Measurements from ENCODE around the gene TMEM187.

TMEM187 gene

DNA sequence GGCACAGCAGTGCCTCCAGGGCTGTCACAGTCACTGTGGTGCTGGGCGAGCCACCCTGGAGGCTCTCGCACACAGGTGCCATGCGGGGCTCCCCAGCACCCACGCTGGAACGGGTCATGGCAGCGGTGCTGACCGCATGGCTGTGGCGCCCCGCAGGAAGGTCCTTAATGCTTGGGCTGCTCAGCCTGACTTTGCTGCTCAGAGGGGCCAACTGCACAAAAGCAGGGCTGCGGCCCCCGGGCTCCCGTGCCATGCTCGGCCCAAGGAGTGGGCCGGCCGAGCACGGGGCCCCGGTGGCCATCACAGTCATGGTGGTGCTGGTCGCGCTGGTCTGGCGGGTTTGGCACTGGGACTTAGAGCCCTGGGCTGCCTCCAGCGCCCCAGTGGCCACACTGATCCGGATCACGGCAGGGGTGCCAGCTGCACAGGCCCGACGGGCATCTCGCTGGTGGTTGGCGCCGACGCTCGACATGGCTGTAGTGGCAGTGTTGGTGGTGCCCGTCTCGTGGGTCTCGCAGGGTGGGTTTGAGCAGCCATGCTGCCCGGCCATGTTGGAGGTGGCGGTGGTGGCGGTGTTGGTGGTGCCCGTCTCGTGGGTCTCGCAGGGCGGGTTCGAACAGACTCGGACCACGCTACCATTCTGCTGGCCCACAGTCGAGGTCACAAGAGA lies 17.9 kb upstream of the TMEM187 start:
- no peak for DNase-seq (ENCODE audit: low read depth)

GRCh38 chrX:153955228-153955732 lies 17.3 kb upstream of the TMEM187 start:
- no peak for DNase-seq (ENCODE audit: low read depth)

DNA sequence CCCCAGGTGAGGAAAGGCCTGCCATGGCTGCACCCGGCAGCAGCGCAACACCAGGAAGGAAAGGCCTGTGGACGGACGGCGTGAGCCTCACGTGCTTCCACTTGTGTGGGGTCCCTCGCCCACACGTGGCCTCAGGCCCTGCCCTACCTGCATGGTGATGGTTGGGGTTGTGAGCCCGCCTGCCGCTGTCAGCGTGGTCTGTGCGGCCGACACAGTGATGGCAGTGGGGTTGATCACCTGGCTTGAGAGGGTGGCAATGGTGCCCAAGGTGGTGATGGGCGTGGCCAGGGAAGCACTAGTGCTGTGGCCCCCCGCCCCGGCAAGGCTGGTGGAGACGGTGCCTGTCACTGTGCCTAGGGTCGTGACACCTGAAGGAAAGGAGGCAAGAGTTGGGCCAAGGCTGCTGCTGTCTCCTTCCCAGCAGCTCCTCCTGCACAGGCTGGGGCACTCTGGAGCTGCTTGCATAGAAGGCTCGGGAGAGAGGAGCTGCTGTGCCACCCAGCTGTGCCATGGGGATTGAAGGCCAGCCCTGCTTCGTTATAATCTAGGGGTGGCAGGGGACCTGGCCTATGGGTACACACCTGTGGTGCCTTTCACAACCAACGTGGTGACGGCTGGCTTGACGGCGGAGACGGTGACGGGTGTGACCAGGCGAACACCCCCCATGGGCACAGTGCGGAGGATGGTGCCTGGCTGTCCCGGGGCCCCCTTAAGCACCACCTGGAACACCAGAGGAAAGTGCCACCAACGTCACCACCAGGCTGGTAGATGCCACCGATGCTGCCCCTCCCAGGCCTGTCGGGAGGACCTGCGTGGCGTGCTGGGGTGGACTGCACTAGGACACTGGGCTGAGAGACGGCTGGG lies 16.3 kb upstream of the TMEM187 start:
- no peak for DNase-seq (ENCODE audit: low read depth)

DNA sequence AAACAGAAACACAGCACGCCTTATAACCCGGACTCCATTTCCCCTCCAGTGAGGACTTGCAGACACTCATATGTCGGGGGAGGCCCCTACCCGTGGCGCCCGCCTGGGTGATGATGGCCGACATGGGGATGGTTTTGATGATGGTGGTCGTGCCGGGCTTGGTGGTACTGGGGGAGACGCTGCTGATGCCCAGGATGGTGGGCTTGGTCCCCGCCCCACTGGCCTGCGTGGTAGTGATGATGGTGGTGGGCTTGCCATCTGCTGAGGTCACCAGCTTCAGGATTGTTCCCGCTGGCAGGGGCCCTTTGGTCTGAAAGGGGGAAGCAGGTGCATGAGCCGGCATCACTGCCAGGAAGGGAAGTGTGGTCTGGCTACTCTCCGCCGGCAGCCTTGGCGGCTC lies 15.3 kb upstream of the TMEM187 start:
- DNase-seq (ENCODE audit: low read depth) = no peak

DNA sequence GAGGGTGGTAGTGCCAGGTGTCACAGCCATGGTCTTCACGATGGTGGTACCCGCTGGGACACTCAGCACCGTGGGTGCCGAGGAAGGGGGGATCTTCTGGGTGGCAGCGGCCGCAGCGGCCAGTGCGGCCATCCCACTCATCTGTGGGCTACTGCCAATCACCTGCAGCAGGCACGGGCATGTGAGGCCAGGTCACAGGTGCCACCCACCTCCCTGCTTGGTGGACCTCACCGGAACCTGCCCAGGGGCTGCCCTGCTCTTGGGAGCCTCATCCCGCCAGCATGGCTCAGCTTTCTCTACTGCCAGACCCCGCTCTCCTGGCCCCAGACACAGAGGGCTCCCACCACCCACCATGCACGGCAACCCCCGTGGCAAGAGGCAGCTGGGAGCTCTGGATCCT lies 13.9 kb upstream of the TMEM187 start:
- no peak for DNase-seq (ENCODE audit: low read depth)

DNA sequence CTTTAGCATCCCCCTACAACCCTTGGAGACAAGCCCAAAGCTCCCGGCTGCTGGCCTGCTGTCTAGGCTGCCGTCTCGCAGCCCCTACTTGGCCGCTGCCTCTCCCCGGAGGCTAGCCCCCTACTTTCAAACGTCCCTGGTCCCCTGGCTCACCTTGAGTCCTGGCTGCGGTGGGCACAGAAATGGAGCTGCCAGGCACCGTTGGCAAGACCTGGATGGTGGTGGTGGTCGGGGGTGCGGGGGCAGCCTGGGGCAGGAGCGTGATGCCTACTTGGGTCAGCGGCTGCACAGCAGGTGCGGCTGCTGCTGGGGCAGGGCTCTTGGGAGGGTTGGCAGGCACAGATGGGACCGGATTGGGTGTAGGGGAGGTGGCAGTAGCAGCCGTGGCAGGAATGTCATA lies 12.9 kb upstream of the TMEM187 start:
- DNase-seq (ENCODE audit: low read depth) = no peak

GRCh38 chrX:153960077-153960476 lies 12.5 kb upstream of the TMEM187 start:
- DNase-seq (ENCODE audit: low read depth) = no peak

- no peak for DNase-seq (ENCODE audit: low read depth)
Observed at GRCh38 chrX:153960786-153961185, 11.8 kb upstream of the TMEM187 start.

DNA sequence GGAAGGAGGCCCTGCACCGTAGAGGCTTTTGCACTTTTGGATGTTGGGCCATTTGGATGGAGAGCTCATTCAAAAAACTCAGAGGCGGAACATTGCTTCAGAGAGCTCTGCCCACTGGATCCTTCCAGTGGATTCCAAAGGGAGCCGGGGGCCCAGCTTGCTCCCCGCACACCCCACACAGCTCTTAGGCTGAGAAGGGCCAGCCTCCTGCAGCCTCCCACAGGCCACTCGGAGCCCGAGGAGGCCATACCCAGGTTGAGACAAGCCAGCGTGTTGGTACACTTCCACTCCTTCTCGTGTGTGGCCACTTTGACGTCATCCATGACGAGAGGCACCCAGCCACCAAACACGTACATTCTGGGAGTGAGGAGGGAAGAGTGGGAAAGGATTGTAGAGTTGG lies 11.3 kb upstream of the TMEM187 start:
- DNase-seq (ENCODE audit: low read depth) = no peak

- no peak for DNase-seq (ENCODE audit: low read depth)
Observed at GRCh38 chrX:153963546-153963945, 9.0 kb upstream of the TMEM187 start.

- no peak for DNase-seq (ENCODE audit: low read depth)
Observed at GRCh38 chrX:153964105-153964504, 8.4 kb upstream of the TMEM187 start.

DNA sequence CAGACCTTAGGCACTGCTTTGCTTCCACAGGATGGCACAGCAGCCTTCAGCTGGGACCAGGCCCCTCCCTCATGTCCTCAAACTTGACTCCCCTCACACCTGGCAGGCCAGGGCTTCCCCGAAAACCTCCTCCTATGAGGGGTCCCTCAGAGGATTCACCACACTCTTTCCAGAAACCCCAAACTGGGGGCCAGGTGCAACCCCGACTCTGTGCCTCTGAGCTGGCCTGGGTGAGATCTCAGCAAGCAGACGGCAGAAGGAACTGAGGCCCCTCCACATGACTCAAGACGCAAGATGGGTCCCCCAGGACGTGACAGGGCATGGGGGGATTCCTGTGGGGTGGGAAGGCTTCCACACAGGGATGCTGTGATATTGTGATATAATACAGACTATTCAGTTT lies 7.1 kb upstream of the TMEM187 start:
- DNase-seq (ENCODE audit: low read depth) = no peak

- DNase-seq (ENCODE audit: low read depth) = no peak
Observed at GRCh38 chrX:153966283-153966688, 6.3 kb upstream of the TMEM187 start.

- no peak for DNase-seq (ENCODE audit: low read depth)
Observed at GRCh38 chrX:153966841-153967535, 5.6 kb upstream of the TMEM187 start.

GRCh38 chrX:153967536-153968224 lies 4.9 kb upstream of the TMEM187 start:
- no peak for DNase-seq (ENCODE audit: low read depth)

DNA sequence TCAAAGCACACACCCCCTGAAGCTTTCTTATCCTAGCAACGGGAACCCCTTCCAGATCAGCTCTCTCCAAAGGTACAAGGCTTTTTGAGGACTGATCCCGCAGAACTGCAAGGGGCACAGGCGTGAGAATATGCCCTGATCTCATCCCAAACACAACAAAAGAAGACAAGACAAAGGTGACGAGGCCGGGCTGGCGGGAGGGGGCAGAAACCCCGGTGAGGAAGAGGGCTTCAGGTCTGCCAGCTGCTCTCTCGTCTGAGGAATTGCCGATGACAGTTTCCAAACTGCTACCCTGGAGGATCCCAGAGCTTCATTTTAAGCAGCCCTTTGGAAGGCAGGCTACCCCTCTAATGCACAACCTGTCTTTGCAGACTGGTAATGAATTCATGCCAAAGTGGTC lies 4.3 kb upstream of the TMEM187 start:
- DNase-seq (ENCODE audit: low read depth) = no peak

- DNase-seq (ENCODE audit: low read depth) = no peak
Observed at GRCh38 chrX:153968754-153969124, 3.8 kb upstream of the TMEM187 start.

GRCh38 chrX:153969125-153969903 lies 3.2 kb upstream of the TMEM187 start:
- DNase-seq (ENCODE audit: low read depth) = no peak

DNA sequence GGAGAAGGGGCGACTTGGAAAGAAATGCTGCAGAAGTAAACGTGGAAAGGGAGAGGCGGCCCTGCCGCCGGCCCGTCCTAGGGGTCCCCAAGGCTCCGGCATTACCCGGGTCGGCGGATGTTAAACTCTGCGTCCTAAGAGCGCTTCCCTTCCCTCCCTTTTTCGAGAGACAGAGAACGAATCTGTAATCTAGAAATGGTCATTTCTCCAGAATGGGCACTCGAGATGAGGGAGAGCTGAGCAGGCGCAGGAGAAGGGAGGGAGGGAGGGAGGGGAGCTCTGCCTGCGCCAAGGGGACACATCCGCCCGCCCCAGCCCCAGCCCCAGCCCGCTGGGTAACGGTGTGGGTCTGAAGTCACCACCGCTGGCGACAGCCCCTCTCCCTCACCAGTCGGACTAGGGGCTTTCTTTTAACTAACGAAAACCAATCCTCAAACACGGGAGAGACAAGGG lies 2.6 kb upstream of the TMEM187 start:
- peak; percentile 15 for DNase-seq (ENCODE audit: low read depth)

DNA sequence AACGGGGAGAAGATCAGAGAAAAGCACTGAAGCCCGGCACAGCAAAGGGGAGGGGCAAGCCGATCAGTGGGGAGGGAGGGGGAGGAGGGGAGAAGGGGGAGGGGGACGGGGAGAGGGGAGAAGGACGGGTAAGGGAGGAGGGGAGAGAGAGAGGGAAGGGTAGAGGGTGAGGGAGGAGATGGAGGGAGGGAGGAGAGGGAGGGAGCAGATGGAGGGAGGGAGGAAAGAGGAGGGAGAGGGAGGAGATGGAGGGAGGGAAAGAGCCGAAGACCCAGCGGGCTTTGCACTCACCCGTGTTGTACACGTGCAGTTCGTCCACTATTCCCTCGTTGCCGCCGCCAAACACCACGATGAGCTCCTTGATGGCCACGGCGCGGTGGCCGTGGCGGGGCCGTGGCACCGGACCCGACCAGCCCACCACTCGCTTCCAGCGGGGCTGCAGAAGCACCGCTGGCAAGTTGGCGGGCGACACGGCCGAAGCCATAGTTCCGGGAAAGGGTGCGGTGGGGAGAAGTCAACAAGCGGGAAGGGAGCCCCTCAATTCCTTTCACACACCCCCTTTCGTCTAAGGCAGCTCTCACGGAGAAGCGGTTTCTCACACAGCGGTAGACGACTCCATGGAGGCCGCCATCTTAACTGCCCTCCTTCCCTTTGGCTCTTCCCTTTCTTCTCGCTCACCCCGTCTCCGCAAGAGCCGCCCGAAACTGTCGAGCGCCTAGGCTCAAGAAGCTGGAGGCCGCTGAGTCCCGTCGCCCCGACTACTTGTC lies 2.0 kb upstream of the TMEM187 start:
- peak; percentile 52 for DNase-seq (ENCODE audit: low read depth)

- peak; percentile 81 for DNase-seq (ENCODE audit: low read depth)
Observed at GRCh38 chrX:153971124-153971449, 1.5 kb upstream of the TMEM187 start.
